ENCODE data around the gene SFXN4.

SFXN4 gene

GRCh38 chr10:119207366-119207666 lies 41.8 kb upstream of the SFXN4 start, which contains the start of gene GRK5:
Gene GRK5, plus strand, starts transcription at chr10:119207571. Its CDS starts 347 bp downstream, at chr10:119207918.
- H3K79me2 ChIP-seq: peaks cover 17% of the 10 kb centered on the region
- no peaks in the 10 kb centered on the region for H3K9me3 ChIP-seq (ENCODE audit: control insufficient read depth, low read length)
- H3K4me2 ChIP-seq (ENCODE audit: low read length): peak within 1 kb of the TSS; percentile 66
- H2AFZ ChIP-seq: peak within 1 kb of the TSS; percentile 83
- H3K4me1 ChIP-seq: peaks cover 1% of the 10 kb centered on the region
- TF ChIP-seq CTCF (IDR thresholded peaks at IDR 0.05): no peak
- no peaks in the 10 kb centered on the region for H3K36me3 ChIP-seq (ENCODE audit: control insufficient read depth, insufficient read depth, low read length)
- H3K4me3 ChIP-seq (ENCODE audit: low read depth, low read length): peak within 1 kb of the TSS; percentile 89
- H3K27me3 ChIP-seq (ENCODE audit: control insufficient read depth, insufficient read depth, low read length): no peaks in the 10 kb centered on the region
- peak within 1 kb of the TSS; percentile 90 for H3K27ac ChIP-seq
- H3K9ac ChIP-seq: peak within 1 kb of the TSS; percentile 31

GRCh38 chr10:119206603-119207365 lies 41.3 kb upstream of the SFXN4 start:
- peak overlapping the region; percentile 66 for H3K4me2 ChIP-seq (ENCODE audit: low read length)
- peak overlapping the region; percentile 48 for H3K4me3 ChIP-seq (ENCODE audit: low read depth, low read length)
- peaks cover 17% of the 10 kb centered on the region for H3K79me2 ChIP-seq
- TF ChIP-seq CTCF (IDR thresholded peaks at IDR 0.05): peak; percentile 59
- no peaks in the 10 kb centered on the region for H3K36me3 ChIP-seq (ENCODE audit: control insufficient read depth, insufficient read depth, low read length)
- H3K9me3 ChIP-seq (ENCODE audit: control insufficient read depth, low read length): no peaks in the 10 kb centered on the region
- H3K27me3 ChIP-seq (ENCODE audit: control insufficient read depth, insufficient read depth, low read length): no peaks in the 10 kb centered on the region
- no peaks in the 10 kb centered on the region for H3K4me1 ChIP-seq
- peak overlapping the region; percentile 57 for H3K27ac ChIP-seq
- peak overlapping the region; percentile 24 for H3K9ac ChIP-seq
- H2AFZ ChIP-seq: peak overlapping the region; percentile 83

- Histone ChIP-seq H3K27me3 (ENCODE audit: control insufficient read depth, insufficient read depth, low read length) (no peaks in the 10 kb centered on the region), H3K4me2 (ENCODE audit: low read length) (peak overlapping the region; percentile 66), H3K4me1 (no peaks in the 10 kb centered on the region), H3K27ac (peak overlapping the region; percentile 34), H3K4me3 (ENCODE audit: low read depth, low read length) (no peak overlapping the region), H3K9me3 (ENCODE audit: control insufficient read depth, low read length) (no peaks in the 10 kb centered on the region), H3K79me2 (peaks cover 17% of the 10 kb centered on the region), H3K36me3 (ENCODE audit: control insufficient read depth, insufficient read depth, low read length) (no peaks in the 10 kb centered on the region), H2AFZ (peak overlapping the region; percentile 72), H3K9ac (peak overlapping the region; percentile 24)
- no peak for TF ChIP-seq CTCF (IDR thresholded peaks at IDR 0.05)
These were observed 40.5 kb upstream of the SFXN4 start for GRCh38 chr10:119205894-119206602.

GRCh38 chr10:119203006-119203405 lies 37.5 kb upstream of the SFXN4 start:
- H3K4me2 ChIP-seq (ENCODE audit: low read length): no peak overlapping the region
- no peak for TF ChIP-seq CTCF (IDR thresholded peaks at IDR 0.05)
- no peak overlapping the region for H3K4me3 ChIP-seq (ENCODE audit: low read depth, low read length)
- H3K9me3 ChIP-seq (ENCODE audit: control insufficient read depth, low read length): no peaks in the 10 kb centered on the region
- H3K36me3 ChIP-seq (ENCODE audit: control insufficient read depth, insufficient read depth, low read length): no peaks in the 10 kb centered on the region
- H3K27ac ChIP-seq: no peak overlapping the region
- no peak overlapping the region for H2AFZ ChIP-seq
- no peaks in the 10 kb centered on the region for H3K4me1 ChIP-seq
- H3K79me2 ChIP-seq: peaks cover under 1% of the 10 kb centered on the region
- no peaks in the 10 kb centered on the region for H3K27me3 ChIP-seq (ENCODE audit: control insufficient read depth, insufficient read depth, low read length)
- H3K9ac ChIP-seq: no peak overlapping the region
